ENCODE results near the gene SCML1.

SCML1 gene

GRCh38 chrX:17801431-17801830 is 64.1 kb downstream of the SCML1 start:
- no peak for DNase-seq

- DNase-seq: peak; percentile 78
Measured at GRCh38 chrX:17802756-17803155, 65.5 kb downstream of the SCML1 start.

GRCh38 chrX:17803449-17803848 is 66.2 kb downstream of the SCML1 start:
- DNase-seq: no peak

All from NCI-H146 (cell line).